ENCODE measurements around the gene CFAP90. TPM values are rescaled to one million over a fixed set of nuclear protein-coding genes. Genes with fewer than 3 reads are reported as not detected.

Gene CFAP90
- total RNA-seq, 2 donors from 2014 or later = not detected

- intact Hi-C loops (cut with DNase I) = no loop called here
- no peaks in the 10 kb centered on the region for H3K4me1 ChIP-seq
- H3K27ac ChIP-seq = no peak overlapping the region
- no peak overlapping the region for H3K4me3 ChIP-seq
- peak; percentile 75 for TF ChIP-seq CTCF (IDR thresholded peaks at IDR 0.05)
- no peaks in the 10 kb centered on the region for H3K27me3 ChIP-seq
- DNase-seq = peak; percentile 76
- no peaks in the 10 kb centered on the region for H3K9me3 ChIP-seq
- H3K9ac ChIP-seq (ENCODE audit: low read depth in 2 of 2, low read length in 2 of 2) = no peak overlapping the region
- H3K36me3 ChIP-seq = no peaks in the 10 kb centered on the region
Measured at GRCh38 chr5:7815892-7816534, 34.9 kb downstream of the CFAP90 start.

GRCh38 chr5:7814816-7815215 is 36.1 kb downstream of the CFAP90 start:
- H3K9me3 ChIP-seq = no peaks in the 10 kb centered on the region
- H3K36me3 ChIP-seq = no peaks in the 10 kb centered on the region
- H3K4me3 ChIP-seq = no peak overlapping the region
- H3K27ac ChIP-seq = no peak overlapping the region
- TF ChIP-seq CTCF (IDR thresholded peaks at IDR 0.05) = no peak
- DNase-seq = no peak
- no peak overlapping the region for H3K9ac ChIP-seq (ENCODE audit: low read depth in 2 of 2, low read length in 2 of 2)
- H3K27me3 ChIP-seq = no peaks in the 10 kb centered on the region
- no peaks in the 10 kb centered on the region for H3K4me1 ChIP-seq
- intact Hi-C loops (cut with DNase I) = no loop called here

GRCh38 chr5:7813576-7813975 is 37.4 kb downstream of the CFAP90 start:
- Histone ChIP-seq H3K9me3 (no peaks in the 10 kb centered on the region), H3K4me3 (no peak overlapping the region), H3K4me1 (no peaks in the 10 kb centered on the region), H3K27me3 (no peaks in the 10 kb centered on the region), H3K36me3 (no peaks in the 10 kb centered on the region), H3K27ac (no peak overlapping the region), H3K9ac (ENCODE audit: low read depth in 2 of 2, low read length in 2 of 2) (no peak overlapping the region)
- no peak for TF ChIP-seq CTCF (IDR thresholded peaks at IDR 0.05)
- intact Hi-C loops (cut with DNase I) = no loop called here
- no peak for DNase-seq

GRCh38 chr5:7813007-7813406 is 37.9 kb downstream of the CFAP90 start:
- no peak for DNase-seq
- TF ChIP-seq CTCF (IDR thresholded peaks at IDR 0.05) = no peak
- intact Hi-C loops (cut with DNase I) = no loop called here
- no peaks in the 10 kb centered on the region for H3K9me3 ChIP-seq
- no peaks in the 10 kb centered on the region for H3K27me3 ChIP-seq
- H3K36me3 ChIP-seq = no peaks in the 10 kb centered on the region
- H3K4me1 ChIP-seq = no peaks in the 10 kb centered on the region
- no peak overlapping the region for H3K4me3 ChIP-seq
- no peak overlapping the region for H3K9ac ChIP-seq (ENCODE audit: low read depth in 2 of 2, low read length in 2 of 2)
- no peak overlapping the region for H3K27ac ChIP-seq

GRCh38 chr5:7811715-7812114 is 39.2 kb downstream of the CFAP90 start:
- TF ChIP-seq CTCF (IDR thresholded peaks at IDR 0.05) = no peak
- H3K4me3 ChIP-seq = no peak overlapping the region
- no peak for DNase-seq
- no peak overlapping the region for H3K9ac ChIP-seq (ENCODE audit: low read depth in 2 of 2, low read length in 2 of 2)
- no peaks in the 10 kb centered on the region for H3K4me1 ChIP-seq
- H3K27me3 ChIP-seq = no peaks in the 10 kb centered on the region
- H3K9me3 ChIP-seq = no peaks in the 10 kb centered on the region
- H3K27ac ChIP-seq = no peak overlapping the region
- H3K36me3 ChIP-seq = no peaks in the 10 kb centered on the region
- intact Hi-C loops (cut with DNase I) = no loop called here

Measured in colonic mucosa (tissue), 4 donors.